Activated naive CD8-positive, alpha-beta T cell treated with anti-CD3 and anti-CD28 coated beads, Interleukin-2, amount 50 U/mL, for 16 hours (primary cell): Measurements from ENCODE around the gene RFC2.
"Not testable (repeated sequence)": the region's sequence is repeated elsewhere in the genome, so short reads cannot be mapped to it uniquely, and the experiment has no call there.

Source experiments
- DNase-seq: peaks from one replicate; pipeline ENCODE4 v3.0.0-alpha.2; 2020; ENCODE audit warnings: low read depth, low spot score

RFC2 gene

GRCh38 chr7:74282748-74283459, 28.7 kb upstream of the RFC2 start:
- DNase-seq = no peak

GRCh38 chr7:74280985-74281384, 26.8 kb upstream of the RFC2 start:
- no peak for DNase-seq

GRCh38 chr7:74277636-74278035, 23.4 kb upstream of the RFC2 start:
- DNase-seq = no peak

- no peak for DNase-seq
These were observed 21.2 kb upstream of the RFC2 start for GRCh38 chr7:74275401-74275881.

GRCh38 chr7:74272305-74273038, 18.3 kb upstream of the RFC2 start:
- no peak for DNase-seq

- DNase-seq = no peak
These were observed 17.5 kb upstream of the RFC2 start for GRCh38 chr7:74271742-74272141.

GRCh38 chr7:74269757-74270277, 15.6 kb upstream of the RFC2 start:
- no peak for DNase-seq

GRCh38 chr7:74267756-74268565, 13.8 kb upstream of the RFC2 start:
- DNase-seq = no peak

- DNase-seq = no peak
These were observed 12.2 kb upstream of the RFC2 start for GRCh38 chr7:74266191-74266963.

GRCh38 chr7:74263399-74264120, 9.4 kb upstream of the RFC2 start:
- DNase-seq = no peak

GRCh38 chr7:74262639-74263398, 8.6 kb upstream of the RFC2 start:
- no peak for DNase-seq

- no peak for DNase-seq
These were observed 4.4 kb upstream of the RFC2 start for GRCh38 chr7:74258639-74259038.

GRCh38 chr7:74256491-74257408, 2.6 kb upstream of the RFC2 start:
- no peak for DNase-seq

GRCh38 chr7:74255461-74255860, 1.3 kb upstream of the RFC2 start:
- DNase-seq = not testable (repeated sequence)

- no peak for DNase-seq
These were observed 720 bp upstream of the RFC2 start for GRCh38 chr7:74254858-74255379.

- no peak for DNase-seq
These were observed 417 bp downstream of the RFC2 start for GRCh38 chr7:74253835-74254128.

GRCh38 chr7:74253331-74253730, 868 bp downstream of the RFC2 start:
- DNase-seq = no peak

GRCh38 chr7:74252893-74253292, 1.3 kb downstream of the RFC2 start:
- DNase-seq = no peak

- not testable (repeated sequence) for DNase-seq
These were observed 5.1 kb downstream of the RFC2 start for GRCh38 chr7:74249058-74249457.
